ENCODE results near the gene SSR4. TPM values are rescaled to one million over a fixed set of nuclear protein-coding genes. Genes with fewer than 3 reads are reported as not detected.

The SSR4 gene
- total and polyA plus RNA-seq, 2 of the 13 experiments (the other 11 are each of a cell fraction or from before 2014, with no cell fraction given) = 214 to 288 TPM

- TF ChIP-seq ZNF878 (CRISPR knock-in tag; IDR thresholded peaks at IDR 0.05) = no peak
- peak; percentile 65 for TF ChIP-seq ZNF772 (CRISPR knock-in tag; IDR thresholded peaks at IDR 0.05)
- peak; percentile 55; the same call in 1 of the 2 replicates for TF ChIP-seq ZNF274 (CRISPR knock-in tag; IDR thresholded peaks at IDR 0.05)
- peak; percentile 78 for TF ChIP-seq MYC (CRISPR knock-in tag; IDR thresholded peaks at IDR 0.05; ENCODE audit: borderline replicate concordance)
- peak; percentile 13; the same call in 1 of the 2 replicates for TF ChIP-seq BCL6 (CRISPR knock-in tag; IDR thresholded peaks at IDR 0.05)
- TF ChIP-seq SOX5 (CRISPR knock-in tag; IDR thresholded peaks at IDR 0.05; ENCODE audit: borderline replicate concordance) = peak; percentile 46; the same call in 1 of the 2 replicates
- TF ChIP-seq HNRNPK (IDR thresholded peaks at IDR 0.05; ENCODE audit: low read depth, low read length, poor library complexity, severe bottlenecking) = peak; percentile 63
- TF ChIP-seq MIER2 (CRISPR knock-in tag; IDR thresholded peaks at IDR 0.05) = peak; percentile 42; the same call in 1 of the 2 replicates
- TF ChIP-seq ZNF441 (CRISPR knock-in tag; IDR thresholded peaks at IDR 0.05; ENCODE audit: borderline replicate concordance) = no peak
- TF ChIP-seq YEATS2 (CRISPR knock-in tag; IDR thresholded peaks at IDR 0.05; ENCODE audit: borderline replicate concordance) = peak; percentile 83
- no peak for TF ChIP-seq MTA1 (CRISPR knock-in tag; IDR thresholded peaks at IDR 0.05; ENCODE audit: borderline replicate concordance)
- 0 out of 2 replicates have a peak, but pooled peaks have one; percentile 7 for TF ChIP-seq SMAD3 (CRISPR knock-in tag; IDR thresholded peaks at IDR 0.05)
- TF ChIP-seq IRF9 (CRISPR knock-in tag; IDR thresholded peaks at IDR 0.05; ENCODE audit: borderline replicate concordance) = peak; percentile 31; the same call in 1 of the 2 replicates
- TF ChIP-seq NFYC (CRISPR knock-in tag; IDR thresholded peaks at IDR 0.05) = peak; percentile 73
- TF ChIP-seq ZNF780A (CRISPR knock-in tag; IDR thresholded peaks at IDR 0.05) = peak; percentile 53; the same call in 1 of the 2 replicates
- peak; percentile 75; the same call in 1 of the 3 replicates for TF ChIP-seq MXI1 (IDR thresholded peaks at IDR 0.05; ENCODE audit: borderline replicate concordance, low read depth, low read length)
- TF ChIP-seq THYN1 (CRISPR knock-in tag; IDR thresholded peaks at IDR 0.05; ENCODE audit: borderline replicate concordance, low read depth) = no peak
- no peak for TF ChIP-seq RARG (CRISPR knock-in tag; IDR thresholded peaks at IDR 0.05; ENCODE audit: low read depth)
- TF ChIP-seq RBFOX2 (IDR thresholded peaks at IDR 0.05; ENCODE audit: low read depth, low read length) = peak; percentile 92
- TF ChIP-seq UBTF (CRISPR knock-in tag; IDR thresholded peaks at IDR 0.05) = peak; percentile 61; the same call in 1 of the 2 replicates
- TF ChIP-seq ZBTB34 (CRISPR knock-in tag; IDR thresholded peaks at IDR 0.05) = 0 out of 2 replicates have a peak, but pooled peaks have one; percentile 21
- no peak for TF ChIP-seq ZNF275 (CRISPR knock-in tag; IDR thresholded peaks at IDR 0.05; ENCODE audit: borderline replicate concordance)
Measured at GRCh38 chrX:153794018-153794896, at the start of gene SSR4, which contains the start of gene IDH3G (continued).
